GM18870 (cell line): Measurements from ENCODE around the gene GTSE1.
"Not testable (repeated sequence)": the region's sequence is repeated elsewhere in the genome, so short reads cannot be mapped to it uniquely, and the experiment has no call there.

Experiments used
- ATAC-seq: cut with Tn5 transposase; IDR thresholded peaks from one replicate; pipeline ENCODE4 v1.9.1; 2021; ENCODE audit warnings: moderate library complexity; ENCODE audit not compliant: unreplicated experiment

Gene GTSE1

GRCh38 chr22:46292173-46292572 is 4.5 kb upstream of the GTSE1 start:
- ATAC-seq = no peak

GRCh38 chr22:46292732-46293131 is 3.9 kb upstream of the GTSE1 start:
- no peak for ATAC-seq

- no peak for ATAC-seq
Observed at GRCh38 chr22:46293577-46294260, 3.0 kb upstream of the GTSE1 start.

DNA sequence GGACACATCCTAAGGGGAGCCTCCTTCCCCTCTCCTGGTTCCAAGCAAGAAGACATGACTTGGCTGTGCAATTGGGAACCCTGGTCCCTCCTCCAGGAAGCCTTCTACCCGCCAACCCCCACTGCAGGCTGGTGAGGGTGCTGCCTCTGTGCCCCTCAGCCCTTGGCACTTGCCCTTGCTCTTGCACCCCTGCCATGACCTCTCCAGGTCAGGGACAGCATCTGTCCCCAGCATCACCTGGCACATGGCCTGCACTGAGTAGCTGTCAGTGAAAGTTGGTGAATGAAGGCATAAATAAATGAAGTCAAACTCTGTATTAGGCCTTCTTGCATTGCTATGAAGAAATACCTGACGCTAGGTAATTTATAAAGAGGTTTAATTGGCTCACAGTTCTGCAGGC is 1.9 kb upstream of the GTSE1 start:
- no peak for ATAC-seq

GRCh38 chr22:46295277-46295971 is 1.2 kb upstream of the GTSE1 start:
- ATAC-seq = no peak

- ATAC-seq = no peak
Observed at GRCh38 chr22:46297151-46297812, 612 bp downstream of the GTSE1 start.

- ATAC-seq = no peak
Observed at GRCh38 chr22:46299101-46299500, 2.4 kb downstream of the GTSE1 start.

- no peak for ATAC-seq
Observed at GRCh38 chr22:46300491-46300890, 3.8 kb downstream of the GTSE1 start.

DNA sequence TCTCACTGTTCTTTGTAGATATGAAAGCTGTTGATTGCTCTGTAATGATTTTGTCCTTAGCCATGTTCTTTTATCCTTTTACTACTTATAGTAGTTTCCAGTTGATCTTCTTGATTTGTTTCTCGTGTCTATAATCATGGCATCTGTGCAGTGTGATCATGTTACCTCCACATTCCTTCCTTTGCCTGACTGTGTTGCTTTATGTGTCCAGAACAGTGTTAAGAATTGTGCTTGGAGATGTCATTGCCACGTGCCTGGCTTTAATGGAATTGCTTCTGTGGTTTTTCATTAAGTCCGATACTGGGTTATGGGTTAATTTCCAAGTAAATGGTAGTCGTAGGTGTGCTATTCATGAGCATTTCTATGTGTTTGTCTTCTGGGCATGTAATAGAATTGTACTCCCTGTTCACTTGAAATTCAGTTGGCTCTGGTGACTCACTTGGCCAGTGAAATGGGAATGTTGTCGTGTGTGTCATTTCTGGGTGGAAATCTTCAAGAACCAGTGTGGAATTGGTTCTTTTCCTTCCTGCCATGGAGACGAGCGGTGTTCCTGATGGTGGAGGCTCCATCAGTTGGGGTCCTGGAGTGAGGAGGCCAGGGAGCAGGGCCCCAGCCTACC is 6.8 kb downstream of the GTSE1 start:
- no peak for ATAC-seq

GRCh38 chr22:46308283-46308988 is 11.8 kb downstream of the GTSE1 start:
- ATAC-seq = no peak

DNA sequence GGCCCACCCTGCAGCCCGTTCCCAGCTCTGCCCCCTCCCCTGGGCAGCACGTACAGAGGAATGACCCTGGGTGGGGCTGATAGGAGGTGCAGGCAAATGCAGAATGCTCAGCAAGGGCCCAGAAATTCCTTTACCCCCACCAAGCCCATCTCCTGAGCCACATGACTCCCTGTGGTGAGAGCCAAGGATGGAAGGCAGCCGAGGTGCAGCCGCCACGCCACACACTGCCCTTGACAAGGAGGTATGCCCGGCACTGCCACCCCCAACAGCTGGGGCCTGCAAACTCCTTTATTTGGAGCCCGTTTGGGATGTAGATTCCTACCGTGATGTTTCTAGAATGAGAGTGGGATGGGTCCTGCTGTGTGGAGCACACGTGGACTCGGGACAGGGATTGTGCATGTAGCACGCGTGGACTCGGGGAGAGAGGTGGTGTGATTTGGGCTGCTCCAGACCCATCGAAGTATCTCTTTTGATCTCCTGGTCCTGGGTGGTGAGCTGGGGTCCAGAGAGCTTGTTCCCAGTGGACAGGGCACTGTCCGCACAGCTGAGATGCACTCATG is 12.9 kb downstream of the GTSE1 start:
- no peak for ATAC-seq

- no peak for ATAC-seq
Observed at GRCh38 chr22:46312056-46312455, 15.4 kb downstream of the GTSE1 start.

DNA sequence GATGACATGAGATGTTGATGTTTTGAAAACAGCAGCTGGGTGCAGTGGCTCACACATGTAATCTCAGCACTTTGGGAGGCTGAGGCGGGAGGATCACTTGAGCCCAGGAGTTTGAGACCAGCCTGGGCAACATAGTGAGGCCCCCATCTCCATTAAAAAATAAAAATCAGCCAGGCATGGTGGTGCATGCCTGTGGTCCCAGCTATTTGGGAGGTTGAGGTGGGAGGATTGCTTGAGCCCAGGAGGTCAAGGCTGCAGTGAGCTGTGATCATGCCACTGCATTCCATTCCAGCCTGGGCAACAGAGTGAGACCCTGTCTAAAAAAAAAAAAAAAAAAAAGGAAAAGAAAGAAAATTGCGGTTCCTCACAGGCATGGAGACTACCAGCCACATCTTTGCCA is 16.2 kb downstream of the GTSE1 start:
- ATAC-seq = not testable (repeated sequence)

DNA sequence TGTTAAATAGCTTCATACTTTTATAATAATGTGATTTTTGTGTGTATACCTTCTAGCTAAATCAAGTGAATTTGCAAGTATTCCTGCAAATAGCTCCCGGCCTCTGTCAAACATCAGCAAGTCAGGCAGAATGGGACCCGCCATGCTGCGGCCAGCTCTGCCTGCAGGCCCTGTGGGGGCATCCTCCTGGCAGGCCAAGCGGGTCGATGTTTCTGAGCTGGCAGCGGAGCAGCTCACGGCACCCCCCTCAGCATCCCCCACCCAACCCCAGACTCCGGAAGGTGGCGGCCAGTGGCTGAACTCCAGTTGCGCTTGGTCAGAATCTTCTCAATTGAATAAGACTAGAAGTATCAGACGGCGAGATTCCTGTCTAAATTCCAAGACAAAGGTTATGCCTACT is 19.3 kb downstream of the GTSE1 start:
- ATAC-seq = no peak

GRCh38 chr22:46317646-46318045 is 21.0 kb downstream of the GTSE1 start:
- ATAC-seq = no peak

DNA sequence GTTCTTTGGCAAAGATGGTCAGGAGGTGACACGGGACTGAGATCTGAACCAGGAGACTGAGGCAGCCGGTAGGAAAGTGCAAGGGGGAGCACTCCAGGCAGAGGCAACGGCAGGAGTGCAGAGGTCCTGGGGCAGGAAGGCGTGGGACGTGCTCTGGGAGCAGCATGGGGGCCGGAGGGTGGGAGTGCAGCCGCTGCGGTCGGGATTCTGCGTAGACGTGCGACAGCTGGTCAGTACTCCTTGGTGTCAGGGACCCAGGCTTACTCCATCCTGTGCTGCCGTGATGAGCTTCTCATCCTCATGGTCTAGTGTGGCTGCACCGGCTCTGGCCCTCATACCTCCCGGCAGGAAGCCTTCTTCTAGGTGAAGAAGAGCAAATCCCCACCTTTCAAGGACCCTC is 21.9 kb downstream of the GTSE1 start:
- ATAC-seq = no peak

GRCh38 chr22:46319319-46319718 is 22.6 kb downstream of the GTSE1 start:
- ATAC-seq = no peak

- ATAC-seq = no peak
Observed at GRCh38 chr22:46320166-46320710, 23.6 kb downstream of the GTSE1 start.

DNA sequence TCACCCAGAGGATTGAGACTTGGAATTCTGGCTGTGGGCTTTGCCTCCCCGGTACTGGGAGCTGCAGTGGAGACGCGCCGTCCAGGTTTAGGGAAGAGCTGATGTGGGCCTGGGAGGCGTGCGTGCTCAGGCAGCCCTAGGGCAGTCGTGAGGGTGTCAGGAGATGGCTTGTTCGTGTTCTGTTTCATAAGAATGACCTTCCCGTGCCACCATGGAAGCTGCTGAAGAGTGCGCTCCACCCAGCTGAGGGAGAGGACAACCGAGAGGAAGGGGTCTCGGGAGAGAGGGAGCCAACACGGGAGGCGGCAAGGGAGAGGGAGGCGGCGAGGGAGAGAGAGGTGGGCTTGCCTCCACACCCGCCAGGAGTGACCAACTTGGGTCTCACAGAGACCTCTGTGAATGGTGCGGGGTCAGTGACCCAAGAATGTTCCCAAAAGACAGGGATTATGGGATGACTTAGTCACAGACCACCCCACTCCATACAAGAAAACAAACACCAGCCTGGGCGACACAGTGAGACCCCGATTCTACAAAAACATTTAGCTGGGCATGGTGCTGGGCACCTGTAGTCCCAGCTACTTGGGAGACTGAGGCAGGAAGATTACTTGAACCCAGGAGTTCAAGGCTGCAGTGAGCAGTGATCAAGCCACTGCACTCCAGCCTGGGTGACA is 24.2 kb downstream of the GTSE1 start:
- ATAC-seq = no peak

DNA sequence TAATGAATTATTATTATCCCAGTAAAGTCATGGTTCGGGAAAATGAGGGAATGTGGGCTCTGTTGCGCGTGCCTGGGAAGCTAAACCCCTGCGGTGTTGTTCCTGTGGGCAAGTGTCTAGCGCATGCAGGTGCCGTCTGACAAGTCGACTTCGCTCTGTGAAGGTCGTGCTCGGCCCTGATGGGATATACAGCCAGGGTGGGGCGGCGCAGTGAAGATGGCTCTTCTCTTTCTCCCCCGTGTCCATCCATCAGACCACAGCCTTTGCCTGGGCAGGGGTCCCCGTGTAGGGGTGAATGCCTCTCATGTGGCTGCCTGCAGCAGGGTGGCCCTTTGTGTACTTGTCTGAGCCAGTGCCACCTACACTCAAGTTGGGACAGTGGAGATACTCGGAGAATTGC is 26.0 kb downstream of the GTSE1 start:
- no peak for ATAC-seq
